Stomach (tissue), 9 donors: Measurements from ENCODE around the gene CCDC192. TPM values are rescaled to one million over a fixed set of nuclear protein-coding genes. Genes with fewer than 3 reads are reported as not detected.

Source experiments
- DNase-seq, 2 donors: peaks; one replicate each; pipeline versions ENCODE4 v3.0.0 to v3.0.0-alpha.2; 2013 to 2019
- H3K27ac ChIP-seq, 5 donors: fragments of 200-600 bp in 4 of 5; sonication (generic) in 4 of 5; one replicate each; pipeline ENCODE4 v1.5.1; 2013 to 2019; ENCODE audit warnings: mild to moderate bottlenecking in 1 of 5, moderate library complexity in 1 of 5
- H3K27me3 ChIP-seq, 3 donors: fragments of 200-600 bp; sonication (generic); one replicate each; pipeline ENCODE4 v1.5.1; 2017 to 2019; ENCODE audit warnings: mixed run types in 1 of 3
- H3K36me3 ChIP-seq, 4 donors: fragments of 200-600 bp; sonication (generic); 1 replicate in 3 of 4; 2 replicates in 1 of 4; pipeline ENCODE4 v1.5.1; 2016 to 2019
- H3K4me1 ChIP-seq, 4 donors: fragments of 200-600 bp; sonication (generic); one replicate each; pipeline ENCODE4 v1.5.1; 2016 to 2019
- H3K4me3 ChIP-seq, 4 donors: fragments of 200-600 bp; sonication (generic) in 3 of 4; one replicate each; pipeline ENCODE4 v1.5.1; 2016 to 2019; ENCODE audit warnings: mild to moderate bottlenecking in 1 of 4
- H3K9me3 ChIP-seq, 4 donors: fragments of 200-600 bp; sonication (generic); one replicate each; pipeline ENCODE4 v1.5.1; 2016 to 2019
- EP300 ChIP-seq: sonication (generic); formaldehyde crosslinking; IDR thresholded peaks from one replicate; pipeline ENCODE4 v1.6.1; 2017; ENCODE audit warnings: antibody characterized with exemption
- POLR2A ChIP-seq, 4 donors: fragments of 450-650 bp; IDR thresholded peaks; one replicate each; pipeline ENCODE4 v1.6.1; 2016; ENCODE audit warnings: antibody characterized with exemption in 4 of 4, control low read depth in 2 of 4, mild to moderate bottlenecking in 1 of 4, moderate library complexity in 1 of 4
- POLR2AphosphoS5 ChIP-seq, 3 donors: sonication (generic); formaldehyde crosslinking; IDR thresholded peaks; one replicate each; pipeline ENCODE4 v1.6.1; 2016; ENCODE audit warnings: antibody characterized with exemption in 3 of 3
- WGBS, 5 donors: extraction: QIAGEN DNeasy Blood & Tissue Kit in 3 of 5; methylation state at CpG; one replicate each; pipeline versions ENCODE4 v1.1.5 to v1.1.7; 2013 to 2018; 5-methylcytosine and 5-hydroxymethylcytosine counted together
- intact Hi-C: fragments of 100-400 bp; cut with DNase I; formaldehyde crosslinking; loops from one replicate; pipeline ENCODE4 v1.15.1; 2023; ENCODE audit warnings: low total_unique reads
- polyA plus RNA-seq, 3 donors: library from polyadenylated mRNA; stranded (reverse); fragments of 200-250 nt; gene quantifications; one replicate each; pipeline ENCODE4 v1.2.3, GENCODE V29; 2013
- total RNA-seq, 5 donors: library from RNA; depleted of rRNA; stranded (reverse); fragments of >200 nt; gene quantifications; one replicate each; pipeline versions ENCODE4 v1.1.0 to v1.2.3, GENCODE V29; 2014 to 2016
- TF ChIP-seq, protein P1 (sequence below), 7 experiments: fragments of 450-650 bp in 4 of 7; fragments of 200-600 bp in 3 of 7; sonication (generic) in 3 of 7; IDR thresholded peaks; one replicate each; pipeline ENCODE4 v1.5.1; 2016 to 2019; ENCODE audit warnings: antibody characterized with exemption in 7 of 7, control low read depth in 2 of 7, mild to moderate bottlenecking in 1 of 7
- donor health status: healthy with polysubstance abuse.
- donor health status: Bipolar disorder and iron deficiency.
- donor health status: healthy.

Gene CCDC192
- total and polyA plus RNA-seq, 8 donors = 0.10 to 2.2 TPM; not detected in 6

DNA sequence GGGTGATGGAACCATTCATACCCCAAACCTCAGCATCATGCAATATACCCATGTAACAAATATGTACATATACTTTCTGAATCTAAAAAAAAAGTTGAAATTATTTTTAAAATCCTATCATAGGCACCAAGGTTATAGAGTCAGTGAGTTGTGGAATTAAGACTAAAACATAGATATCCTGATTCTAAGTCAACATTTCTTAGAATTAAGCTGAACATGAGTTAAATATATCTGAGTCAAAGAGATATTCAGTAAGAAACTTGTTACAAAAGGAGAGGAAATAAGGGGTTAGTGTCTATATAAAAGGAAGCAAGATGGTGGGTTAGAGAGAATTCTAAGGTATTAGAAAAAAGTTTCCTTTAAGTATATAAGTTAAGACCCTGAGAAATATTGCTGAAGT, 89.9 kb downstream of the CCDC192 start:
- H3K36me3 ChIP-seq = no peaks in the 10 kb centered on the region
- no peak overlapping the region for H3K4me3 ChIP-seq
- H3K27me3 ChIP-seq = no peaks in the 10 kb centered on the region
- intact Hi-C loops = no loop called here
- DNase-seq = no peak
- no peak overlapping the region for H3K27ac ChIP-seq
- TF ChIP-seq POLR2A (IDR thresholded peaks at IDR 0.05) (no peak), POLR2AphosphoS5 (IDR thresholded peaks at IDR 0.05) (no peak), EP300 (no peak)
- TF ChIP-seq, protein P1, sequence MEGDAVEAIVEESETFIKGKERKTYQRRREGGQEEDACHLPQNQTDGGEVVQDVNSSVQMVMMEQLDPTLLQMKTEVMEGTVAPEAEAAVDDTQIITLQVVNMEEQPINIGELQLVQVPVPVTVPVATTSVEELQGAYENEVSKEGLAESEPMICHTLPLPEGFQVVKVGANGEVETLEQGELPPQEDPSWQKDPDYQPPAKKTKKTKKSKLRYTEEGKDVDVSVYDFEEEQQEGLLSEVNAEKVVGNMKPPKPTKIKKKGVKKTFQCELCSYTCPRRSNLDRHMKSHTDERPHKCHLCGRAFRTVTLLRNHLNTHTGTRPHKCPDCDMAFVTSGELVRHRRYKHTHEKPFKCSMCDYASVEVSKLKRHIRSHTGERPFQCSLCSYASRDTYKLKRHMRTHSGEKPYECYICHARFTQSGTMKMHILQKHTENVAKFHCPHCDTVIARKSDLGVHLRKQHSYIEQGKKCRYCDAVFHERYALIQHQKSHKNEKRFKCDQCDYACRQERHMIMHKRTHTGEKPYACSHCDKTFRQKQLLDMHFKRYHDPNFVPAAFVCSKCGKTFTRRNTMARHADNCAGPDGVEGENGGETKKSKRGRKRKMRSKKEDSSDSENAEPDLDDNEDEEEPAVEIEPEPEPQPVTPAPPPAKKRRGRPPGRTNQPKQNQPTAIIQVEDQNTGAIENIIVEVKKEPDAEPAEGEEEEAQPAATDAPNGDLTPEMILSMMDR (IDR thresholded peaks at IDR 0.05) = no peak
- H3K9me3 ChIP-seq = peaks cover 0 to 15% (median 12%) of the 10 kb centered on the region in 4 donors
- H3K4me1 ChIP-seq = no peaks in the 10 kb centered on the region

DNA sequence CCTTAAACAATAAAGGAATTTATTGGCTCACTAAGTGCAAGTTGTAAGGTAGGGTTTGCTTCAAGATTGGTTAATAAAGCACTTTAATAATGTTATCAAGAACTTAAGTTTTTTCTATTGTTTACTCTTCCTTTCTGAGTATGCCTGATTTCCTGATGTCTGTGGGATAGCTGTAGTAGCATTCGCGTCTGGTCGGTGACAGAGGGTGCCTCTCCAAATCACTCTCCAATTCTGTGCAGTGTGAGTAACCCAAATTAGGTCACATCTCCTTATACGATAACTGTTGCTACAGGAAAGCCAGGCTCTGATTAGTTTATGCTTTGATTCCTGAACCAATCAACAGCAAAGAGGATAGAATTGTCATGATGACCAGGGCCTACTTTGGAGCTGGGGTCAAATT, 90.7 kb downstream of the CCDC192 start:
- Histone ChIP-seq H3K4me1 (no peaks in the 10 kb centered on the region), H3K9me3 (peaks cover 0 to 15% (median 12%) of the 10 kb centered on the region in 4 donors), H3K27ac (no peak overlapping the region), H3K36me3 (no peaks in the 10 kb centered on the region), H3K27me3 (no peaks in the 10 kb centered on the region), H3K4me3 (no peak overlapping the region)
- no peak for DNase-seq
- intact Hi-C loops = no loop called here
- WGBS, 5 donors = 21 to 55% (median 48%) methylated on average over 4 of the region's 4 CpGs
- TF ChIP-seq POLR2AphosphoS5 (IDR thresholded peaks at IDR 0.05) (no peak), POLR2A (IDR thresholded peaks at IDR 0.05) (no peak), EP300 (no peak)
- TF ChIP-seq, protein P1 (IDR thresholded peaks at IDR 0.05) = no peak

DNA sequence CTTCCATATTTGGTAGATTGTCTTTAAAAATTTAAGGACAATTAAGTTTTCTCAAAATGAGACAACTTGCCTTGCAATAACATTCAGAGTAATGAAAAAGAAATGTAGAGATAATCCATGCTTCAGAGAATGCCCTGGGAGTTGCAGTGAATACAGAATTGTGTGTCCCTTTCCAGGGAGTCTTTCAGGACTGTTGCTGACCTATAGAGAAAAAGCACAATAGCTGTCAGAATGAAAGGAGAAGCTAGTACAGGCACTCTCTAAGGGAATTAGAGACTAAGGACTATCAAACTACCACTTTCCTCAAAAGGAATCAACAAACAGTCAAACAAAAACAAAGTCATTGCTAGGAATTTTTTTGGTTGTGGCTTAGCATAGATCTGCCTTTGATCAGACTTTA, 93.0 kb downstream of the CCDC192 start:
- no peak for DNase-seq
- no peak for TF ChIP-seq POLR2AphosphoS5 (IDR thresholded peaks at IDR 0.05)
- no peak for TF ChIP-seq EP300
- TF ChIP-seq POLR2A (IDR thresholded peaks at IDR 0.05) = no peak
- TF ChIP-seq, protein P1 (IDR thresholded peaks at IDR 0.05) = no peak

DNA sequence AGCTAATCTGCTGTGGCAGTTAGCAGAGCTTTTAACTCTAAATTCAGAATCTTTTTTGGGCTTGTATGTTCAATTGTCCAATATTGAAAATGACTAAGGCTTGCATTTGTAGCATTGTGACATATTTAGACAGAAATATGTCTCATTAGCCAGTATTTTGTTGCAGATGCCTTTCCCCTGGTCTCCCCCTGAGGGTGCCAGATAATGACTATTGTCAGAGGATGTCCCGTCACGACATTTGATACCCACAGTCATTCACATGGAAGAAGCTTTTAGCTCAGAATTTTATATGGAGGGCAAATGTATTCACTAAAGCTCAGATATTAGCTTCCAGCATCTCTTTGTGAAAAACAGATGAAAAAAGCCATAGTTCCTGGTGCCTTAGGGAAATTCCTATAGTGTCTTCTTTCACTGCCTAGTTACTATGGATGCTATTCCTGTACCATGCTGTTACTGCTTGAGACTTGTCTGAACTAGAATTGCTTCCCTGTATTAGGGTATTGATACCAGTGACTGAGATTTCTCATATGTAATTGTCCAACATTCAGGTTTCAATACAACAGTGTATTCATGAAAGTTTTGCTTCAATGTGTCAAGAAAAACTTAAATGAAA, 96.2 kb downstream of the CCDC192 start:
- TF ChIP-seq POLR2A (IDR thresholded peaks at IDR 0.05) = no peak
- TF ChIP-seq EP300 = no peak
- TF ChIP-seq POLR2AphosphoS5 (IDR thresholded peaks at IDR 0.05) = no peak
- TF ChIP-seq, protein P1 (IDR thresholded peaks at IDR 0.05) = no peak

More for the DNA sequence above, 93.0 kb downstream of the CCDC192 start:
- peaks cover 0 to under 1% (median 0%) of the 10 kb centered on the region in 4 donors for H3K4me1 ChIP-seq
- H3K27ac ChIP-seq = no peak overlapping the region
- no peaks in the 10 kb centered on the region for H3K27me3 ChIP-seq
- H3K9me3 ChIP-seq = peaks cover 0 to 11% (median 8%) of the 10 kb centered on the region in 4 donors
- H3K36me3 ChIP-seq = no peaks in the 10 kb centered on the region
- no peak overlapping the region for H3K4me3 ChIP-seq
- intact Hi-C loops = no loop called here

More for the DNA sequence above, 96.2 kb downstream of the CCDC192 start:
- Histone ChIP-seq H3K4me1 (peaks cover 0 to 23% (median 12%) of the 10 kb centered on the region in 4 donors), H3K27ac (no peak overlapping the region), H3K4me3 (no peak overlapping the region), H3K36me3 (no peaks in the 10 kb centered on the region), H3K27me3 (no peaks in the 10 kb centered on the region), H3K9me3 (no peaks in the 10 kb centered on the region)
- intact Hi-C loops = no loop called here
- no peak for DNase-seq
- 92 to 100% (median 96%) methylated on average over 2 of the region's 2 CpGs for WGBS, 5 donors
